AG08395 (cell line): Measurements from ENCODE around the gene NSUN6.

Experiments
- DNase-seq: peaks from one replicate; pipeline ENCODE4 v3.0.0; 2012; ENCODE audit warnings: mixed read lengths, low spot score

NSUN6 gene

GRCh38 chr10:18563003-18563726, 88.2 kb downstream of the NSUN6 start:
- no peak for DNase-seq

- DNase-seq: no peak
These were observed 89.4 kb downstream of the NSUN6 start for GRCh38 chr10:18561861-18562551.

- DNase-seq: no peak
These were observed 93.4 kb downstream of the NSUN6 start for GRCh38 chr10:18557960-18558359.

GRCh38 chr10:18556522-18557147, 94.8 kb downstream of the NSUN6 start:
- DNase-seq: no peak

- DNase-seq: no peak
These were observed 96.9 kb downstream of the NSUN6 start for GRCh38 chr10:18554479-18554878.

GRCh38 chr10:18551473-18551872, 99.9 kb downstream of the NSUN6 start:
- no peak for DNase-seq

- DNase-seq: no peak
These were observed 102.3 kb downstream of the NSUN6 start for GRCh38 chr10:18549105-18549504.

- DNase-seq: no peak
These were observed 105.6 kb downstream of the NSUN6 start for GRCh38 chr10:18545621-18546305.

- DNase-seq: no peak
These were observed 108.6 kb downstream of the NSUN6 start for GRCh38 chr10:18542832-18543231.

- no peak for DNase-seq
These were observed 111.2 kb downstream of the NSUN6 start for GRCh38 chr10:18540195-18540594.

GRCh38 chr10:18539335-18539734, 112.1 kb downstream of the NSUN6 start:
- no peak for DNase-seq

GRCh38 chr10:18533896-18534295, 117.5 kb downstream of the NSUN6 start:
- DNase-seq: no peak

- DNase-seq: no peak
These were observed 118.4 kb downstream of the NSUN6 start for GRCh38 chr10:18532881-18533535.

- no peak for DNase-seq
These were observed 123.1 kb downstream of the NSUN6 start for GRCh38 chr10:18528292-18528691.

GRCh38 chr10:18527687-18528086, 123.7 kb downstream of the NSUN6 start:
- DNase-seq: no peak

- no peak for DNase-seq
These were observed 127.5 kb downstream of the NSUN6 start for GRCh38 chr10:18523858-18524257.

- no peak for DNase-seq
These were observed 128.4 kb downstream of the NSUN6 start for GRCh38 chr10:18523025-18523424.

GRCh38 chr10:18516851-18517250, 134.5 kb downstream of the NSUN6 start:
- DNase-seq: no peak

GRCh38 chr10:18514537-18514936, 136.8 kb downstream of the NSUN6 start:
- DNase-seq: no peak

- DNase-seq: no peak
These were observed 142.8 kb downstream of the NSUN6 start for GRCh38 chr10:18508587-18508986.

- no peak for DNase-seq
These were observed 145.8 kb downstream of the NSUN6 start for GRCh38 chr10:18505456-18506118.

GRCh38 chr10:18504161-18504560, 147.2 kb downstream of the NSUN6 start:
- DNase-seq: no peak
